Peyer's patch (tissue), 4 donors: ENCODE measurements around the gene POSTN.

Experiments
- POLR2A ChIP-seq, 2 donors: fragments of 450-650 bp; IDR thresholded peaks; one replicate each; pipeline ENCODE4 v1.5.1; 2017; ENCODE audit warnings: antibody characterized with exemption in 2 of 2, mild to moderate bottlenecking in 2 of 2, moderate library complexity in 2 of 2
- TF ChIP-seq, protein P1 (sequence below), 6 experiments: fragments of 450-650 bp in 4 of 6; fragments of 200-600 bp in 2 of 6; sonication (generic) in 1 of 6; IDR thresholded peaks; one replicate each; pipeline ENCODE4 v1.5.1; 2017 to 2019; ENCODE audit warnings: antibody characterized with exemption in 6 of 6, mild to moderate bottlenecking in 3 of 6, moderate library complexity in 1 of 6

DNA sequence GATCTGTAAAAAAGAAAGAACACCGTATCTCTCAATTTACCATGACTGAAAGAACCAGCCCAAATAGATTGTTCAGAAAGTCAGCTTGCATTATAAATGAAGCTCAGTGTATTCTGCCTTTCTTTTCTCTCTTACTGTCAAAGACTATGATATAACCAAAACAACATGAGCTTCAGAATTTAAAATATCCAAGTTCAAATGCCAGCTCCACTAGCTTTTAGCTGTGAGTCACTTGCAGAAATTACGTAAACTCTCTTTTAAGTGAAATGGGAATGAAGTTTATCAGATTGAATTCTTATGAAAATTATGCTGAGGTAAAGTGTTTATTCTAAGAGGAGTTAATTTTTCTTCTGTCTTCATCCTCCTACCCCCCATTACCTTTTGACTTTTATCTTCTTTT lies 20.0 kb upstream of the POSTN start:
- no peak for TF ChIP-seq POLR2A (IDR thresholded peaks at IDR 0.05)
- TF ChIP-seq, protein P1, sequence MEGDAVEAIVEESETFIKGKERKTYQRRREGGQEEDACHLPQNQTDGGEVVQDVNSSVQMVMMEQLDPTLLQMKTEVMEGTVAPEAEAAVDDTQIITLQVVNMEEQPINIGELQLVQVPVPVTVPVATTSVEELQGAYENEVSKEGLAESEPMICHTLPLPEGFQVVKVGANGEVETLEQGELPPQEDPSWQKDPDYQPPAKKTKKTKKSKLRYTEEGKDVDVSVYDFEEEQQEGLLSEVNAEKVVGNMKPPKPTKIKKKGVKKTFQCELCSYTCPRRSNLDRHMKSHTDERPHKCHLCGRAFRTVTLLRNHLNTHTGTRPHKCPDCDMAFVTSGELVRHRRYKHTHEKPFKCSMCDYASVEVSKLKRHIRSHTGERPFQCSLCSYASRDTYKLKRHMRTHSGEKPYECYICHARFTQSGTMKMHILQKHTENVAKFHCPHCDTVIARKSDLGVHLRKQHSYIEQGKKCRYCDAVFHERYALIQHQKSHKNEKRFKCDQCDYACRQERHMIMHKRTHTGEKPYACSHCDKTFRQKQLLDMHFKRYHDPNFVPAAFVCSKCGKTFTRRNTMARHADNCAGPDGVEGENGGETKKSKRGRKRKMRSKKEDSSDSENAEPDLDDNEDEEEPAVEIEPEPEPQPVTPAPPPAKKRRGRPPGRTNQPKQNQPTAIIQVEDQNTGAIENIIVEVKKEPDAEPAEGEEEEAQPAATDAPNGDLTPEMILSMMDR (IDR thresholded peaks at IDR 0.05): no peak
